Measurements from ENCODE around the gene TRPM2.
"Not testable (repeated sequence)": the region's sequence is repeated elsewhere in the genome, so short reads cannot be mapped to it uniquely, and the experiment has no call there.

Gene TRPM2

GRCh38 chr21:44478124-44478800 lies 124.8 kb downstream of the TRPM2 start:
- no peak for TF ChIP-seq CTCF (IDR thresholded peaks at IDR 0.05; ENCODE audit: insufficient read depth, low read depth, low read length, missing control alignments)
- no peak overlapping the region for H3K4me3 ChIP-seq (ENCODE audit: low read depth, low read length)
- DNase-seq (ENCODE audit: low read depth) = no peak

DNA sequence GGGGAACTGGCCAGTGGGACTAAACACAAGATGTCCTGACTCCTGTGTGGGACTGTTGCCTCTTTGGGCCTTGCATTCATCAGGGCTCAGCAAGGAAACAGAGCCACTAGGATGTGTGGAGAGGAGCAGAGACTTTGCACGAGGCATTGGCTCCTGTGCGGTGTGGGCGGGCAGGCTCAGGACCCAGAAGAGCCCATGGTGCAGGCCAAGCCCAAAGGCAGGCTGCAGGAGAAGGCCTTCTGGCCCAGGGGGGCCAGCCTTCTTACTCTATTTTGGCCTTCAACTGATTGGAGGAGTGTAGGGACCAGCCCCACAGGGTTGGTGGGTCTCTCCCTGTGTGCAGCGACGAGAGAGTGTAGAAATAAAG lies 125.4 kb downstream of the TRPM2 start:
- no peak for DNase-seq (ENCODE audit: low read depth)

DNA sequence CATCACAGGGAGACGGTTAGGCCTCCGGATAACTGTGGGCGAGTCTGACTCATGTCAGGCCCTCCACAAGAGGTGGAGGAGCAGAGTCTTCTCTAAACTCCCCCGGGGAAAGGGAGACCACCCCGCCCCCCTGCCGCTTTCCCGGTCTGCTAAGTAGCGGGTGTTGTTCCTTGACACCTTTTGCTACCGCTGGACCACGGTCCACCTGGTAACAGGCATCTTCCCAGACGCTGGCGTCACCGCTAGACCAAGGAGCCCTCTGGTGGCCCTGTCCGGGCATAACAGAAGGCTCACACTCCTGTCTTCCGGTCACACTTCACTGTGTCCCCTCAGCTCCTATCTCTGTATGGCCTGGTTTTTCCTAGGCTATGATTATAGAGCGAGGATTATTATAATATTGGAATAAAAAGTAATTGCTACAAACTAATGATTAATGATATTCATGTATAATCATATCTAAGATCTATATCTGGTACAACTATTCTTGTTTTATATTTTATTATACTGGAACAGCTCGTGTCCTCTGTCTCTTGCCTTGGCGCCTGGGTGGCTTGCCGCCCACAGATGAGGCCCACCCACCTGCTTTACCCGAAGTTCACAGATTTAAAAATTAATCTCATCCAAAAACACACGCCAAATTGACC lies 126.3 kb downstream of the TRPM2 start:
- not testable (repeated sequence) for H3K4me3 ChIP-seq (ENCODE audit: low read depth, low read length)
- TF ChIP-seq CTCF (IDR thresholded peaks at IDR 0.05; ENCODE audit: insufficient read depth, low read depth, low read length, missing control alignments) = peak; percentile 52
- DNase-seq (ENCODE audit: low read depth) = peak; percentile 47

More for the DNA sequence above, 125.4 kb downstream of the TRPM2 start:
- no peak for TF ChIP-seq CTCF (IDR thresholded peaks at IDR 0.05; ENCODE audit: insufficient read depth, low read depth, low read length, missing control alignments)
- H3K4me3 ChIP-seq (ENCODE audit: low read depth, low read length) = no peak overlapping the region

DNA sequence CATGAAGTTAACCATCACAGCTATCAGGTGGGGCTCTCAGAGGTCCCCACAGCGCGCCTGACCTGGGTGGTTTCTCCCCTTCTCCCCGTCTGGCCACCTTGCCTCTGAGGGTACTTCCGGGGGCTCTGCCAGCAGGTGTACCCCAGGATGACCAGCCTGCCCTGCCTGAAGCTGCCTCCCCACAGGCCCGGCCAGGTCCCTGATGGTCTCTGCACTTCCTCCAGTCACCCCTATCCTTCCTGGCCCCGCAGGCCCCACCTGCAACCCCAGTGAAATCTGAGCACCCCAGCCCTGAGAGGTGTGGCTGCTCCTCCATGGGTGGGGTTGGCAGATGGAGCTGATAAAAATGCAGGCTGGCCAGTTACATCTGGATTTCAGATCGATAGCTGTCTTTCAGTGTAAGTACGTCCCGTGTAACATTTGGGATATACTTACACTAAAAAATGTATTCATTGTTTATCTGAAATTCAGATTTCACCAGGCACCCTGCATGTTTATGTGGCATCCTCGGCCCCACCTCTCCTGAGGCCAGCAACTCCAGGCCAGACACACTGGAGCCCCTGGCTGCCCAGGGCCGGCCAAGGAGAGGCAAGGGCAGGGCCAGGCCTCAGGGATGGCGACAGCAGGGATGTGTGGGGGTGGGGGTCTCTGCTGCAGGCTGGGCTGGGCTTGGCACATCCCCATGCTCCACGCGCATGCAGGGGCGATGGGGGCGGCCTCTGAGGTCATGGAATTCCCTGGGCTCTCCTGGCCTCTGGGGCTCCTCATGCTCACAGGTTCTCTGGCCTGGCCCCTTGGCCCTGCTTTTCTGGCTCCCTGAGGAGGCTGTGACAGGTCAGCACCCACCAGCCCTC lies 127.0 kb downstream of the TRPM2 start:
- no peak for DNase-seq (ENCODE audit: low read depth)

GRCh38 chr21:44482581-44483287 lies 129.3 kb downstream of the TRPM2 start:
- TF ChIP-seq CTCF (IDR thresholded peaks at IDR 0.05; ENCODE audit: insufficient read depth, low read depth, low read length, missing control alignments) = no peak
- no peak overlapping the region for H3K4me3 ChIP-seq (ENCODE audit: low read depth, low read length)
- no peak for DNase-seq (ENCODE audit: low read depth)

More for the DNA sequence above, 127.0 kb downstream of the TRPM2 start:
- TF ChIP-seq CTCF (IDR thresholded peaks at IDR 0.05; ENCODE audit: insufficient read depth, low read depth, low read length, missing control alignments) = no peak
- H3K4me3 ChIP-seq (ENCODE audit: low read depth, low read length) = no peak overlapping the region

All from GM12865 (cell line).